Fibroblast of gingiva (primary cell): ENCODE results near the gene SIRT4.
"Not testable (repeated sequence)": the region's sequence is repeated elsewhere in the genome, so short reads cannot be mapped to it uniquely, and the experiment has no call there.

Experiments used
- DNase-seq: peaks from one replicate; pipeline ENCODE4 v3.0.0-alpha.2; 2011; ENCODE audit warnings: low read depth

Gene SIRT4

GRCh38 chr12:120336392-120336791 is 34.3 kb downstream of the SIRT4 start:
- DNase-seq, result not testable (repeated sequence)

GRCh38 chr12:120337730-120338129 is 35.6 kb downstream of the SIRT4 start:
- no peak for DNase-seq

GRCh38 chr12:120339256-120339655 is 37.1 kb downstream of the SIRT4 start:
- DNase-seq, result no peak

GRCh38 chr12:120342175-120343038 is 40.3 kb downstream of the SIRT4 start:
- DNase-seq, result no peak

GRCh38 chr12:120343039-120343537 is 41.0 kb downstream of the SIRT4 start:
- DNase-seq, result no peak

GRCh38 chr12:120343692-120344091 is 41.6 kb downstream of the SIRT4 start:
- DNase-seq, result no peak

- DNase-seq, result no peak
These were observed 43.9 kb downstream of the SIRT4 start for GRCh38 chr12:120346031-120346430.

GRCh38 chr12:120346681-120347080 is 44.6 kb downstream of the SIRT4 start:
- no peak for DNase-seq

- no peak for DNase-seq
These were observed 45.6 kb downstream of the SIRT4 start for GRCh38 chr12:120347766-120348165.

GRCh38 chr12:120350576-120351350 is 48.6 kb downstream of the SIRT4 start:
- DNase-seq, result no peak

GRCh38 chr12:120352117-120352516 is 50.0 kb downstream of the SIRT4 start:
- DNase-seq, result no peak

- DNase-seq, result no peak
These were observed 51.0 kb downstream of the SIRT4 start for GRCh38 chr12:120353136-120353535.

GRCh38 chr12:120353556-120354317 is 51.6 kb downstream of the SIRT4 start:
- no peak for DNase-seq

- DNase-seq, result peak; percentile 63
These were observed 54.5 kb downstream of the SIRT4 start for GRCh38 chr12:120356567-120357030.

- DNase-seq, result no peak
These were observed 55.0 kb downstream of the SIRT4 start for GRCh38 chr12:120357104-120357503.

GRCh38 chr12:120358412-120359100 is 56.4 kb downstream of the SIRT4 start:
- DNase-seq, result no peak

GRCh38 chr12:120359128-120359527 is 57.0 kb downstream of the SIRT4 start:
- no peak for DNase-seq

- DNase-seq, result peak; percentile 57
These were observed 59.5 kb downstream of the SIRT4 start for GRCh38 chr12:120361506-120362208.
